KMS-11 (cell line): ENCODE data around the gene COX10.

ENCODE experiments used
- H2AFZ ChIP-seq: fragments of 200-600 bp; sonication (generic); 2 replicates; pipeline ENCODE4 v1.6.1; 2016; ENCODE audit warnings: antibody characterized with exemption, mixed run types, low read depth
- H3K27ac ChIP-seq: fragments of 200-600 bp; sonication (generic); 2 replicates; pipeline ENCODE4 v1.6.1; 2016; ENCODE audit warnings: mild to moderate bottlenecking, mixed run types
- H3K27me3 ChIP-seq: fragments of 200-600 bp; sonication (generic); 2 replicates; pipeline ENCODE4 v1.6.1; 2017; ENCODE audit warnings: mild to moderate bottlenecking, low read depth, mixed run types, moderate library complexity; ENCODE audit not compliant: insufficient read depth
- H3K36me3 ChIP-seq: fragments of 200-600 bp; sonication (generic); 2 replicates; pipeline ENCODE4 v1.6.1; 2017; ENCODE audit warnings: mild to moderate bottlenecking, mixed run types; ENCODE audit not compliant: insufficient read depth
- H3K4me1 ChIP-seq: fragments of 200-600 bp; sonication (generic); 2 replicates; pipeline ENCODE4 v1.6.1; 2016; ENCODE audit warnings: mild to moderate bottlenecking, low read depth, mixed run types; ENCODE audit not compliant: poor library complexity, severe bottlenecking
- H3K4me2 ChIP-seq: fragments of 200-600 bp; sonication (generic); 2 replicates; pipeline ENCODE4 v1.7.0; 2016; ENCODE audit warnings: mild to moderate bottlenecking, mixed run types
- H3K4me3 ChIP-seq: fragments of 200-600 bp; sonication (generic); IDR thresholded peaks from 2 replicates; pipeline ENCODE4 v1.6.1; 2017; ENCODE audit warnings: low read depth, low read length, mixed read lengths; ENCODE audit not compliant: insufficient read depth
- H3K79me2 ChIP-seq: fragments of 200-600 bp; sonication (generic); 2 replicates; pipeline ENCODE4 v1.6.1; 2016; ENCODE audit warnings: low read depth, mixed run types; ENCODE audit not compliant: insufficient read depth
- H3K9ac ChIP-seq: fragments of 200-600 bp; sonication (generic); 2 replicates; pipeline ENCODE4 v1.6.1; 2016; ENCODE audit warnings: mild to moderate bottlenecking, mixed run types
- H4K20me1 ChIP-seq: fragments of 200-600 bp; sonication (generic); 2 replicates; pipeline ENCODE4 v1.6.1; 2016; ENCODE audit warnings: mild to moderate bottlenecking, mixed run types; ENCODE audit not compliant: insufficient read depth
- CTCF ChIP-seq: fragments of 200-600 bp; sonication (generic); conservative IDR thresholded peaks from 2 replicates; pipeline ENCODE4 v1.6.1; 2017; ENCODE audit warnings: low read depth, mild to moderate bottlenecking, antibody characterized with exemption, low read length, moderate library complexity, mixed read lengths

The COX10 gene

DNA sequence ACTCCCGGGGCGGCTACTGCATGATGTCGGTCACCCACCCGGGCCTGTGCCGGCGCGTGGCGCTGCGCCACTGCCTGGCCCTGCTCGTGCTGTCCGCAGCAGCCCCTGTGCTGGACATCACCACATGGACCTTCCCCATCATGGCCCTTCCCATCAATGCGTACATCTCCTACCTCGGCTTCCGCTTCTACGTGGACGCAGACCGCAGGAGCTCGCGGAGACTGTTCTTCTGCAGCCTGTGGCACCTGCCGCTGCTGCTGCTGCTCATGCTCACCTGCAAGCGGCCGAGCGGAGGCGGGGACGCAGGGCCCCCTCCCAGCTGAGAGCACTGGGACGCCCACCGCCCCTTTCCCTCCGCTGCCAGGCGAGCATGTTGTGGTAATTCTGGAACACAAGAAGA, 137.6 kb downstream of the COX10 start:
- Histone ChIP-seq H3K4me3 (no peak overlapping the region), H2AFZ (no peak overlapping the region), H3K27ac (no peak overlapping the region), H3K27me3 (no peaks in the 10 kb centered on the region), H4K20me1 (no peaks in the 10 kb centered on the region), H3K79me2 (no peaks in the 10 kb centered on the region), H3K9ac (no peak overlapping the region), H3K4me1 (no peaks in the 10 kb centered on the region), H3K36me3 (no peaks in the 10 kb centered on the region), H3K4me2 (no peak overlapping the region)
- no peak for TF ChIP-seq CTCF

GRCh38 chr17:14207791-14208190, 138.5 kb downstream of the COX10 start:
- no peaks in the 10 kb centered on the region for H4K20me1 ChIP-seq
- no peaks in the 10 kb centered on the region for H3K4me1 ChIP-seq
- TF ChIP-seq CTCF, result no peak
- H3K4me2 ChIP-seq, result no peak overlapping the region
- H2AFZ ChIP-seq, result no peak overlapping the region
- H3K27ac ChIP-seq, result no peak overlapping the region
- no peak overlapping the region for H3K4me3 ChIP-seq
- H3K9ac ChIP-seq, result no peak overlapping the region
- H3K79me2 ChIP-seq, result no peaks in the 10 kb centered on the region
- no peaks in the 10 kb centered on the region for H3K36me3 ChIP-seq
- H3K27me3 ChIP-seq, result no peaks in the 10 kb centered on the region

DNA sequence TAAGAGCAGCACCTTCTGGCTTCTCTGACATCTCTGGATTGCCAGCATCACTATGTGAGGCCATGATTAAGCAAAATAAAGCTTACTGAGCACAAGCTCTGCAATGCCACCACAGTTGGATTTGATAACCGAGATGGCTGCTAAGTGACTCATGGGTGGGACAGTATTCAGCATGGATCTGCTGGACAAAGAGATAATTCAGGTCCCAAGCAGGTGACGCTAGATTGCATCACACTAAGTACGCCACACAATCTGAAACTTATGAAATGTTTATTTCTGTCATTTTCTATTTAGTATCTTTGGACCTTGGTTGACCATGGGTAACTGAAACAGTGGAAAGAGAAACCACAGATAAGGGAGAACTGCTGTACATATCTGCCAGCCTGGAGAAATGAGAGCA, 139.9 kb downstream of the COX10 start:
- Histone ChIP-seq H3K79me2 (no peaks in the 10 kb centered on the region), H3K36me3 (no peaks in the 10 kb centered on the region), H3K4me1 (no peaks in the 10 kb centered on the region), H3K4me2 (no peak overlapping the region), H4K20me1 (no peaks in the 10 kb centered on the region), H3K9ac (no peak overlapping the region), H3K27me3 (no peaks in the 10 kb centered on the region), H3K4me3 (no peak overlapping the region), H2AFZ (no peak overlapping the region), H3K27ac (no peak overlapping the region)
- TF ChIP-seq CTCF, result no peak

DNA sequence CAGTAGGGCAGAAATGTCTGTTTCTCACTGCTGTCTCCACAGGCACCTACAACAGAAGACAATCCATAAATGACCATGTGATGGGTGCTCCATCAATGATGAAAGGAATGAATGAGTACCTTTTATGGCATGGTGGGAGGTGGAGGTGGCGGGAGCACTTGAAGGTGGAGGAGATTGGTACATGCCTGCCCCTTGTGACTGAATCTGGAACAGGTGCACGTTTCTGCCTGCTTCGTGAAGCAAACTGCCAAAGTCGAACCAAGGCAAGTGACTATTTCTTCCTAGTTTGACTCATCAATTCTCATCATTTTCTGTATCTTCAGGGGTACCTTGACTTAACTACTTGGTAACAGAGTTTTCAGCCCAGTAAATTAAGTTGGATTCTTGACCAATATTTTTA, 141.9 kb downstream of the COX10 start:
- no peak overlapping the region for H2AFZ ChIP-seq
- no peak overlapping the region for H3K27ac ChIP-seq
- no peaks in the 10 kb centered on the region for H3K4me1 ChIP-seq
- no peak for TF ChIP-seq CTCF
- H4K20me1 ChIP-seq, result no peaks in the 10 kb centered on the region
- H3K36me3 ChIP-seq, result no peaks in the 10 kb centered on the region
- no peaks in the 10 kb centered on the region for H3K27me3 ChIP-seq
- H3K4me2 ChIP-seq, result no peak overlapping the region
- H3K79me2 ChIP-seq, result no peaks in the 10 kb centered on the region
- no peak overlapping the region for H3K9ac ChIP-seq
- no peak overlapping the region for H3K4me3 ChIP-seq

- Histone ChIP-seq H2AFZ (no peak overlapping the region), H3K4me3 (no peak overlapping the region), H3K27ac (no peak overlapping the region), H4K20me1 (no peaks in the 10 kb centered on the region), H3K4me1 (no peaks in the 10 kb centered on the region), H3K9ac (no peak overlapping the region), H3K4me2 (no peak overlapping the region), H3K27me3 (no peaks in the 10 kb centered on the region), H3K79me2 (no peaks in the 10 kb centered on the region), H3K36me3 (no peaks in the 10 kb centered on the region)
- no peak for TF ChIP-seq CTCF
Measured at GRCh38 chr17:14211801-14212200, 142.5 kb downstream of the COX10 start.
